DMS153 (cell line): Measurements from ENCODE around the gene CASKIN1.

ENCODE experiments used
- DNase-seq: peaks from one replicate; lab custom pipeline; 2025; lab: John Stamatoyannopoulos, UW

Gene CASKIN1

DNA sequence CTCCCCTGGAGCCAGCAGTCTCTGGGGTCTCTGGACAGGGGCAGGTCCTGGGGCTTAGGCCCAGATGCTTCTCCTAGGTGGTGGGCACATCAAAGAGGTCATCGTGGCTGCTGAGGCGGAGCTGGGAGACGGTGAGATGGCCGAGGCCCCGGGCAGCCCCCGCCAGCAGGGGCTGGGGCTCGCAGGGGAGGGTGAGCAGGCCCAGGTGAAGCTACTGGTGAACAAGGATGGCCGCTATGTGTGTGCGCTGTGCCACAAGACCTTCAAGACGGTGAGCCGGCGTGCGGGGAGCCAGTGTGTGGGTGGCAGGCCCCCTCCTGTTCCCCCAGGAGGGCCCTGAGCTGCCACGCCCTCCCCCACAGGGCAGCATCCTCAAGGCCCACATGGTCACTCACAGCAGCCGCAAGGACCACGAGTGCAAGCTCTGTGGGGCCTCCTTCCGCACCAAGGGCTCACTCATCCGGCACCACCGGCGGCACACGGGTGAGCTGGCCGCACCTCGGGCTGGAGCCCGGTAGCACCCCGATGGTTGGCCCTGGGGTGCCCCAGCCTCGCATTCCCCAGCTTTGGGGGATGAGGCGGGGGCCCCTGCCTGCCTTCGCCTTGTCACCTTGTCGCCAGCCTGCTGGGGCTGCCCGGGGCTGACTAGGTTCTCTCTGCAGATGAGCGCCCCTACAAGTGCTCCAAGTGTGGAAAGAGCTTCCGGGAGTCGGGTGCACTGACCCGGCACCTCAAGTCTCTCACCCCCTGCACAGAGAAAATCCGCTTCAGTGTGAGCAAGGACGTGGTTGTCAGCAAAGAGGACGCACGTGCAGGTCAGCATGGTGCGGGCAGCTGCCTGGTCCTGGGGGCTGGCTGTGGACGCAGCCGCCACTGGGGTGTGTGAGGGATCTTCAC is 35.9 kb upstream of the CASKIN1 start:
- DNase-seq = no peak

DNA sequence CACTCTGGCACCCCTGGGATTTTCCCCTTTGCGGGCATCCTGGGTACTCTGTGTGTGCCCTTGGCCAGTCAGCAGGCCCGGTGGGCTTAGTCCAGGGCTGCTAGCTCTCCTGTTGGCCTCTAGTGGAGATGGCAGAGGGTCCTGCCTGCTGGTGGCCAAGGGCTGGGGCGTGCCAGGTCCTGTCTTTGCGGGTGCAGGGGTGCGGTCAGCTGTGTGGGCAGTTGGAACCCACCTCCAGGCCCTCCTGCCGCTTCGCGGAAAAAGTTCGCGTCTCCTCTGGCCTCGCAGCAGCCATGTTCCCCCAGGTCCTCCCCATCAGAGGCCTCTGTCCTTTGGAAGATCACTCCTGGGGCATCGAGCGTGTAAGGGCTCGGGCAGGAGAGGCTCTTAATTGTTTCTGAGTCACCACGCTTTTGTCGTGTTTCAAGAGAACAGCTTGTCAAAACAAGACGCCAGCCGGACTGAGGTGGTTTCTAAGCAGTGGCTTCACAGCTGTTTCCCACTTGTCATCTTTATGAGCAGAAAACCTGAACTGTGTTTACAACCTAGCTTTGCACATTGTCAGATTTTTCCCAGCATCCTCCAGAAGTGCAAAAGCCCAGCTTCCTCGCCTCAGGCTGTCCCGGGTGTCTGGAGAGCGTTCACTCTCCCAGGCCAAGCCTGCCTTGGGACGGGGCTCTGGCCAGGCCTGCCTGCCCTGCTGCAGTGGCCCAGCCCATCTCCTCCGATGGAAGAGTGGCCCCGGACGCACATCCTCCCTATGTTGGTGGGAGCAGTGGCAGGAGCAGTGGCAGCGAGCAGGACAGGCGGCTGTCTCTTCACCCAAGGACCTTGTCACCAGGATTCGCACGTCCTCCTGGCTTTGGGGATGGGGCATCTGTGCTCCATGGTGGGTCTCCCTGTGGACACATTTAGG is 34.9 kb upstream of the CASKIN1 start:
- DNase-seq = peak; percentile 58

DNA sequence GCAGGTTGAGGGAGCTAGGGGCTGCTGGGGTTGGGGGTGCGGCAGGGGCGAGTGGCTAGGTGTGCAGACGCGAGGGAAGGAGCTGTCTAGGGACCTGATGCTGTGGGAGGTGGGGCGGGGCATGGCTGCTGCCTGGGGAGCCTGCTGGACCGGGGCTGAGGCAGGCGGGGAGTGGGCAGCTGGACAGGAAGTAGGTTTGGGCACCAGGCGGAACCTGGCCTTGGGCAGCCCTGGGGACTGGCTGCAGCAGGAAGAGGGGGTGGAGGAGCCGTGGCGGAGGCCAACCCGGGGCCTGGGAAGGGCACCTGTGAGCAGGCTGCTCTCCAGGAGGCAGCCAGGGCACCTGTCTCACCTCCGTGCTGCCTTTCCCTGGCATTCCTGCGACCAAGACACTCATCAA is 34.0 kb upstream of the CASKIN1 start:
- DNase-seq = no peak

DNA sequence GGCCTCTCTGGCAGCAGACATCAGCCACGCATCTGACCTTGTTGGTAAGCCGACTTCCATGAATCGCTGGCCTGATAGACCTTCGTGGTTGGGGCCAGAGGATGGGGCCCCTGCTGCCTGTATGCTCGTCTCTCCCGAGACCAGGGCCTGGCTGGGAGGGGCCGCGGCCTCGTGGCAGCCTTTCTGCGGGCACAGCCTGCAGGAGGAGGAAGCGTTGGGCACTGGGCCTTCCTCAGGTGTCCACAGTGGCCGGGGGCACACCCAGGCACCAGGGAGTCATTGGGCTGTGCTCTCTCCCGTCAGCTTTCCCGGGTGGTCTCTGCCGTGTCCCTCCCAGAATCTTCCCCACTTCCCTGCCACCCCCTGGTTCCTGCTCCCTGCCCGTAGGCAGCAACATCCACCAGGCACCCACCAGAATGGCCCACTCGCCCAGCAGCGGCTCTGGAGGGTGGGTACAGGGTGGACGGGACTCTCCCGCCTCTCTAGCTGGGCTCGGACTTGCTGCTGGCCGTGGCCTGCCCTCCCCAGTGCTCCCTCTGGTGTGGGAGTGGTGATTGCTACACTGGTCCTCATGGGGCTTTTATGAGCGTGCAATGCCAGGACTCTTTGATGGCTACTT is 33.3 kb upstream of the CASKIN1 start:
- DNase-seq = no peak

DNA sequence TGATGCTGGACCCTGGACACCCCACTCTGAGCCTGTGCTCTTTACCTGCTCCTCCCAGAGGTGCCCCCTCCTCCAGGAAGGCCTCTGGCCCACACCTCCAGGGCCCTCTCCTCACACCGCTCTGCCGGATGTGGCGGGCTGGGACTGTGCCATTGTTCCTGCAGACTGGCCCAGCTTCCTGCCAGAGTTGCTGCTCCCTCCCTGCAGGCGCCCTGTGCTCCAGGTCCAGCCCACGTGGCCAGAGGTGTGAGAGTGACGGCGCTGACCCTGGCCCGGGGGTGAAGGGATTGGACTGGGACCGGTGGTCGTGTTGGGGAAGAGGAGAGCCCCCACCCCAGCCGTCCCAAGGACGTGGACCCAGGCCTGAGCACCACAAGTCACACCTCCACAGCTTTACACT is 32.7 kb upstream of the CASKIN1 start:
- no peak for DNase-seq

DNA sequence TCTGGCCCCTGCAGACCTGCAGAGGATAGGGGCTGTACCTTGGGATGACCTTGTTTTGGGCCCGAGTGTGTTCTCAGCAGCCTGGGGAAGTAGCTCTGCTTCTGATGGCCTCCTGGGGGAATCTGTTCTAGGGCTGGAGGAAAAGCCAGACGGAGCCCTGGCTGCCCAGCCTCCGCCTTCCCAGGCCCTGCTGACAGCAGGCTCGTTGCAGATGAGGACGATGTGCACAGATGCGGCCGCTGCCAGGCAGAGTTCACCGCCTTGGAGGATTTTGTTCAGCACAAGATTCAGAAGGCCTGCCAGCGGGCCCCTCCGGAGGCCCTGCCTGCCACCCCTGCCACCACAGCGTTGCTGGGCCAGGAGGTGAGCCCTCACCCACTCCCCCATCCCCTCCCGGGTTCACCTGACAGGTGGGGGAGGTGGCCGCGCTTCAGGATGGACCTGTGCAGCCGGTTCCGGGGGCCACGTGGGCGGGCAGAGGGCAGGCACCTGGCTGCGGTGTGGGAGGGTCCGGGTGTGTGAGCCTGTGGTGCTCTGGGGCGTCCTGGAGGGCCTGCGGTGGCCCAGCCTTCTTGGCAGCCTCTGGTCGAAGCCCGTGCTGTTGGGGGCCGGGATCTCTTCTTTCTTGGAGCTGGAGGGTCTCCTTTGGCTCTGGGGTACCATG is 31.9 kb upstream of the CASKIN1 start:
- no peak for DNase-seq

DNA sequence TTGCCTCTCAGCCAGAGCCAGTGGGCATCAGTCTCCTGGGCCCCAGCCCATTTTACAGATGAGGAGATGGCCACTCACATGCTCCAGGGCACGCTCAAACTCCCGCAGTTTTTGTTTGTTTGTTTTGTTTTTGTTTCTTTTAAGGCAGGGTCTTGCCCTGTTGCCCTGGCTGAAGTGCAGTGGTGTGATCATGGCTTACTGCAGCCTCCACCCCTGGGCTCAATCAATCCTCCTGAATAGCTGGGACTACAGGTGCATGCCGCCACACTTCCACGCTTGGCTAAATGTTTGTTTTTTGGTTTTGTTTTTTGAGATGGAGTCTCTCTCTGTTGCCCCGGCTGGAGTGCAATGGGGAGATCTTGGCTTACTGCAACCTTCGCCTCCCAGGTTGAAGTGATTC is 30.5 kb upstream of the CASKIN1 start:
- DNase-seq = no peak

DNA sequence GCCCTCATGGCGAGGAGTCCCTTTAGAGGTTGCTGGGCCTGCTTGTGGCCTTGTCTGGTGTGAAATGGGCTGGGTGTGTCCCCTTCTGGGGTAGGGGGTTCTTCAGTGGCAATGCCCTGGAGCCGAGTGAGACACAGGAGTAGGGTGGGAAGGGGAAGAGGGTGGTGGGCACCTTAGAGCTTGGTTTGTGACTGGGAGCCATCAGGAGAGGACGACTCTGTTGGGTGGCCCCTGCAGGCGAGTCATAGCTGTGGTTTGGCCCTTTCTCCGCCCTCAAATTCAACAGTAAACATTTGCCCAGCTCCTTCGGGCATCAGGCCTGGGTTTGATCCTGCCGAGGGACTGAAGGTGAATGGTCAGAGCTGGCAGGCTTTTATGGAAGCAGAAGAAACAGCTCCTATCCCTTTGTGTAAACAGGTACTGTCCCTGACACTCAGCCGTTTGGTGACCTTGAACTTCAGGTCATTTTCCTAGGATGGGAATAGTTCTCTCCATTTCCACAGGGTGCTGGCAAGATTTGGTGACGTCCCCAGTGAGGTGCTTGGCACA is 29.9 kb upstream of the CASKIN1 start:
- DNase-seq = no peak

DNA sequence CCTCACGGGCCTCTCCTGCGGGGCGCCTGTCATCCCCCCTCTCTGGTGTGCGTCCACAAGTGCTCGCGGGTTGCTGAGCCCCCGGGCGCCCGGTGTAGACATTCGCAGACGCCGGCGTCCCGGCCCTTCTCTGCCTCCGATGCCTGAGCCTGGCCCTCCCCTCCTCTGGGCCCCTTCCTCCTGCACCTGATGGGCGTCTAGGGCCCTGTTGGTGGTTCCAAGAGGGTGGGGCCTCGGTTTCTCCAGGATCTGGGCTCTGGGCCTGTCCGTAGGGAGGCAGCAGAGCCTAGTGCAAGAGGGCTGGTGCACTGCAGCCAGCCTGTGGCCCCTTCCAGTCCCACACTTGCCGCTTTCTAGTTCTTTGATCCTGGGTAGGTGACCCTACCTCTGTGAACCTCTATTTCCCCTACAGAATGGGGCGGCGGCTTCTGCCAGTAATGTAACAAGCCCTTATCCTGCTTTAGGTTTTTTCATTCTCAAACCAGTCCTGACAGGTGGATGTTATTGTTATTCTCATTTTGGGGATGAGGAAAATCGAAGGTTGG is 27.6 kb upstream of the CASKIN1 start:
- DNase-seq = peak; percentile 20

DNA sequence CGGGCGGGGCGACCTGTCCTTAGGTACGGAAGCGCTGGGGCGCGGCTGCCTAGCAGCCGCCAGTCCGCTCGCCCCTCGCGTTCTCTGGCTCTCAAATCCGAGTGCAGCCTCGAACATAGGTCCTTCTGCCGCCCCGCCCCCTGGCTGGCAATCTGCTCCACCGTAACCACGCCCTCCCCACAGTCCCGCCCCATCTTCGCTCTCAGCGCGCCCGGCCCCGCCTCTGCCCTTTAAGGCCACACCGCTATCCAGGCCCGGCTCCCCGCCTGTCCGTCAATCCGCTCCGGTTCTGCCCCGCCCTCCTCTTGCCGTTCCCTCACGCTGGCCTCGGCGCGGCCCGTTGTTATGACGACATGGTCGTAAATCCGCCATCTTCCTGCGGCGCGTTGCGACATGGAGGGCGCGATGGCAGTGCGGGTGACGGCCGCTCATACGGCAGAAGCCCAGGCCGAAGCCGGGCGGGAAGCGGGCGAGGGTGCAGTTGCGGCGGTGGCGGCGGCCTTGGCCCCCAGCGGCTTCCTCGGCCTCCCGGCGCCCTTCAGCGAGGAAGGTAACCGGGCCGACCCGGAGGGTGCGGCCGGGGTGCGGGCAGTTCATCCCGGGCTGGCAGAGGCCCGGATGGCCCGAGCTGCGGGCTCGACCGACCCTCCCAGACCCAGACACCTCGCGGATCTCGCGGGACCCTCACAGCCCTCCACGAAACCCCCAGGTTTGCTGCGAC is 27.0 kb upstream of the CASKIN1 start, which contains the start of gene E4F1:
TSS of gene E4F1 (plus strand) at position 371 of the 721 bp plus-strand sequence. CDS start at position 394, 23 bp downstream.
- peak; percentile 99 for DNase-seq

DNA sequence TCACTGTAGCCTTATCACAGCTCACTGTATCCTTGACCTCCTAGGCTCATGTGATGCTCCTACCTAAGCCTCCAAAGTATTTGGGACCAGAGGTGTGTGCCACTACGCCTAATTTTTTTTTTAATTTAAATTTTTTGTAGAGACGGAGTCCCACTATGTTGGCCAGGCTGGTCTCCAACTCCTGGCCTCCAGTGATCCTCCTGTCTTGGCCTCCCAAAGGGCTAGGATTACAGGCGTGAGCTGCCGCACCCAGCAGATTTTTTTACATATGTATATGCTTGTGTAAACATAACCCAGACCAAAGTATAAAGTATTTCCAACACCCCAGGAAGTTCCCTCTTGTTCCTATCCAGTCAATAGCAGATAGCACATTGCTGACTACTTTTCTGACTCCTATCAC is 19.9 kb upstream of the CASKIN1 start:
- DNase-seq = no peak

DNA sequence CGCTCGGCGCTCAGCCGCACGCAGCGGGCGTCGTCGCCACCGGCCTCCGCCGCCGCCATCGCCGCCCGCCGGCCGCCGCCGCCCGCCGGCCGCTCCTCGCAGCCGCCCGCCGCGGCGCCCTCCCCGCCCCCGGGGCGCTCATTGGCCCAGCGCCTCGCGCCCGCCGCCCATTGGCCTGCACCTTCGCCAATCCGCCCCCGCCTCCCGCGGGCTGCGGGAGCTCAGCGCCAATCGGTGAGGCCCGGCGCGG is 18.2 kb upstream of the CASKIN1 start, which contains the start of gene PGP:
TSS of gene PGP (minus strand) at position 122 of the 250 bp plus-strand sequence. CDS start at position 59, 63 bp downstream.
- no peak for DNase-seq

DNA sequence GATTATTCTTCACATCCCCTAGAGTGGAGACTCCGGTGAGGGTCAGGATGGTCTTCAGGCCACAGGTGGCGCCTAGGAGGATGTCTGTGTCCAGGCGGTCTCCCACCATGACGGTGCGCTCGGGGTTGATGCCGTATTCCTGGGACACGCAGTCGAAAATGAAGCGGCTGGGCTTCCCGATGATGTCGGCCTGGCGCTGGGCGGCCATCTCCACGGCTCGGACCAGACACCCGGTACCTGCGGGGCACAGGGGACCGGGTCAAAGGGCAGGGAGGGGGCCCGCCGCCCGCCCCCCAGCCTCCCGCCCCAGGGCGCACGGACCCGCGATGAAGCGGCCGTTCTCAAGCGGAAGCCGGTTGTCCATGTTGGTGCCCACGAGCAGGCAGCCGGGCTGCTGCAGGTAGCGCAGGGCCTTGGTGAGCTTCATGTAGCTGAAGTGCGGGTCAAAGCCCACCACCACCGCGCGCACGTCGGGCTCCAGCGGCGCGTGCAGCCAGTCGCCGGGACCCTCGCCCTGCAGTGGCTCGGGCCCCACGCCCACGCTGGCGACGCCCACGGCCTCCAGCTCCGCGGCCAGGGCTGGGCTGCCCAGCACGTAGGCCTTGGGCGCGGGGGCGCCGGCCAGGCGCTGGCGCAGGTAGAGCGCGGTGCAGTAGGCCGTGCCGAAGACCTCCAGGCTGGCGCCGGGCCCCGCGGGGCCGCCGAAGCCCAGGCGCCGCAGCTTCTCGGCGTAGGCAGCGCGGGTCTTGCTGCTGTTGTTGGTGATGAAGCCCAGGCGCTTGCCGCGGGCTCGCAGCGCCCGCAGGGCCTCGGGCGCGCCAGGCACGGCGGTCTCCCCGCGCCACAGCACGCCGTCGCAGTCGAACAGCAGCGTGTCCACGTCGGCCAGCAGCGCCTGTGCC is 17.7 kb upstream of the CASKIN1 start:
- no peak for DNase-seq

DNA sequence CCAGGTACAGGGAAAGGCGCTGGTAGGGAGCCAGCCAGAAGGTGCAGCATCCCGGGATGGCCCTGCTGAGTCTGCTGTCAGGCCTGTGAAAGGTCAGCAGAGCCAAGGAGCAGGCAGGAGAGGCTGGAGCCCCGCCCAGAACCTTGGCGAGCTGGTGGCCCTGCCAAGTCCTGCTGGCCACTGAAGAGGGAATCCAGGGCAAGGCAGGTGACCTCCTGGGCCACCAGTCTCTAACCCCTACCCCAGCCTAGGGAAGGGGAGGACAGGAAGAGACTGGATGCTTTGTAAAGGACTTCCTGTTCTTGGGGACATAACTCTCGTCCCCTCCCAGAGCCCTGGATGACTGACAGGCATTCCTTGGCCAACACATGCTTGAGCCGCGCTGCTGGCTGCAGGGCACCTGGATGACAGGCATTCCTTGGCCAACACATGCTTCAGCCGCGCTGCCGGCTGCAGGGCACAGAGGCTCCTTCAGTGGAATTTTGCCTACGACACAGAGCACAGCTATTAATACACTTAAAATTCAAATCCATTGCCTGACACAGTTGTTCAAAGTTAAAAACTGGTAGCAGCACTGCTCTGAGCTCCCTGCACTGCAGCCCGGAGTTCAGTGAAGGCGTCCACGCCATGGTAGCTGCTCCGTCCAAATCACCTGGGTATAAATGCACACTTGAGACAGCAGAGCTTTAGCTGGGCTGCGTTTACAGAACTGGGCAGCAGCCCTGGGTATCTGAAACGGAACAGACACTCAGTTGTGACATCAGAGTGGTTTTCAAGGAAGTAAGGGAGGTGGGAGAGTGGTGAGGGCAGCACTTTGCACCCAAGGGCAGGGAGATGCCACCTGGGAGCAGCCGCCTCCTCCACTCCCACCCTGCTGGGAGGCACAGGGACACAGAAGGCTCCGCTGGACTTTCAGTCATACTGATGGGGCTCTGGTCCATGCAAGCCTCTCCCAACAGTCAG is 16.2 kb upstream of the CASKIN1 start:
- no peak for DNase-seq

DNA sequence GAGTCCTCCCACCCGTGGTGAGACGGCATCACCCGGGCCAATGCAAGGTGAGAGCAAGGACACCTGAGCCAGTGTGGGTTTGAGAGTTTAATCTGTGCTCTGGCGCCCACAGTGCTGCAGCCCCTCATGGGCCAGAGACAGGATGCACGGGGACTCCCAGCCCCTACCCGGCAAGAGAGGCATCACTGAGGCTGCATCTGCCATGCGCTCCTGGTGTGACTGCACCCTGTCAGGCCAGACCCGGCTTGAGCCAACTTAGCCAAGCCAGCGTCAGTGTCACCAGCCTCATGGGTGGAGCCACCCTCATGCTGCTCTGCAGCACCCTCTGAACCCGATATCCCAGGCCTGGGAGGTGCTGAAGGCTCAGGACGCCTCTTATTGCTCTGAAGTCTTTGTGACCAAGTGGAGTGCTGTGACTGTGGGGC is 15.5 kb upstream of the CASKIN1 start:
- no peak for DNase-seq

DNA sequence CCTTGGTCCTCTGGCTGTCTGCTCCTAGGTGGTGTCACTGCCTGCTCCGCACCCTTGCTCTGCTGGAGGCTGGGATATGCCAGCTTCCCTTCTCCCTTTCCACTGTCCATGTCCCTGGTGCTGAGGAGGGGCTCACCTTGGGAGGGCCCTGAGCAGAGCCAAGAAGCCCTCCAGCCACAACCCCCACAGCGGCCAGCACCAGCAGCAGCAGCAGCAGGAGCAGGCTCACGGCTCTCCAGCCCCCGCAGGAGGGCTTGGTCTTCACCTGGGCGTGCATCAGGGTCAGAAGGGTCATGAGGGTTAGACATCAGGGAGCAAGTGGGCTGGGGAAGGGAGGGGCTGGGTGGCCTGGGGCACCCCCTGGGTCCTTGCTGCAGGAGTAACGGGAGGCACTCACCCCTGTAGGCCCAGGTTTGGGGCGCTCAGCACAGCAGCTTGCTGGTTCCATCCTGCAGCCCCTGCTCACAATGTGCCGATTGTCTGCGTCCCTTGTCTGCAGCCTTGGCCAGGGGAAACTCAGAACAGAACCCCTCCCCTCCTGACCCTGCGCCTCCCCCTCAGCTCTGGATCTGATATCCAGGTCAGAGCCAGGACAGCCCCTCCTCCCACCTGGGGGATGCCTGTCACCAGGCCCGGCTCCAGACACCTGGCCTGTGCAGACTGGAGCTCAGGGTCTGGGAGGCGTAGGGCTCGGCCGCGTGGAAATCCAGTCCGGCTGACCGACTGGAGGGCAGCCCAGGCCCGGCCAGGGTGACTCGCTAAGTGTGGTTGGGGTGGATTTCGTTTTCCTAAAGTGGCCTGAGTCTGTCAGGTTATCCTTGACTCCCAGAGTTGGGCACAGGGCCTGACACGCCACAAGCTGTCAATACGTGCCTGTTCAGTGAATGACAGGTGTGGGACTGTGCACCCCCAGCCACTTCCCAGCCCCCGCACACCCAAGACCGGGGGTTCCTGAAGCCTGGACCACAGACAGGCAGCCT is 14.3 kb upstream of the CASKIN1 start, which contains the start of gene BRICD5:
TSS of gene BRICD5 (minus strand) at position 478 of the 980 bp plus-strand sequence. CDS start at position 448, 30 bp downstream.
- no peak for DNase-seq

DNA sequence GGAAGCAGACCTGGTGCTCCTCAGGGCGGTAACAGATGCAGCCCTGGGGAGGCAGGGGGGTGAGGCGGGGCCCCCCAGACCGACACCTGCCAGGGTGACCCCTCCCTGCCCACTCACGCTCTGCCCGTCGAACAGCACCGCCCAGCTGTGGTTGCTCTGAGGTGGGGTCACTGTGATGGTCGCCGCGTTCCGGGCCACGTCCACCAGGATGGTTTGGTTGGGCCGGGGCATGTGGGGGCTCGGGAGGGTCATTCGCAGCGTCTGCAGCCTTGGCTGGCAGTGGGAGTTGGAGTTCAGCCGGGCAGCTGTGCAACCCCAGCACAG is 13.6 kb upstream of the CASKIN1 start:
- DNase-seq = no peak
